GM19463 (cell line): Measurements from ENCODE around the gene METTL25B.

Source experiments
- ATAC-seq: cut with Tn5 transposase; IDR thresholded peaks from one replicate; pipeline ENCODE4 v1.9.1; 2021; ENCODE audit warnings: mild to moderate bottlenecking, moderate library complexity; ENCODE audit not compliant: unreplicated experiment

Gene METTL25B

DNA sequence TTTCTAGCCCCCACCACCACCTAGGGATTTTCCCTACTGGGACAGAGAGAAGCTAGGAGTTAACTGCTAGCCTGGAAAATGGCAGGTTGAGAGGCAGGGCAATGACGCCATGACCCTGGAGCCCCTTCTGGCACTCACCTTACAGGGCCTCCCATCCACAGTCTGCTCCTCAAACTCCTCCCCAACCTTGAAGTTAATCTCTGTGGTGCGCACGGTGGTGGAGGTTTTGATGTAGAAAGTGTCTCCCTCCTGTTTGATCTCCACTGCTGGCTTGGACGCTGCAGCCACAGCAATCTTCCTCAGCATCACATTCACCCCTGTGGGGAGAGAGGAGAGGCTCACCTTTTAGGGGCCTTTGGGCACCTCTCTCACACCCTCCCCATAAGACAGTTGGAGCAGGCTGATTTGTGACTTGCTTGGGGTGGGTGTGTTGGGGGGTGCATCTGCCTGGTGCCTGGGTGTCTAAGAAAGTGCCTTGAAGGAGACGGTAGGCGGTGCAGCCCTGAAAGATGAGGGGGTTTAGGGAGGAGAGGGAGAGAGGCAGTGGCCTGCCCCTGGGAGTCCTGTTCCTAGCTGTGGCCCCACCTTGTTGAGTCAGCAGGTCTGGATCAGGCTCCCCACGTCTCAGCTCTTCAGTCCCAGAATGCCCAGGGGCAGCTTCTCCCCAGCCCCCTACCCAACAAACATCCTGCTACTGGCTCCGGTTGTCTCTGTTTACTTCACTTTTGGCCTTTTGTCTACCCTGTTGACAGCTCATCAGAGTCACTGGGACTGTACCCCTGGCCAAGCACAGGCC is 27.3 kb upstream of the METTL25B start:
- no peak for ATAC-seq

GRCh38 chr1:156703336-156703735 is 24.9 kb upstream of the METTL25B start:
- ATAC-seq: no peak

DNA sequence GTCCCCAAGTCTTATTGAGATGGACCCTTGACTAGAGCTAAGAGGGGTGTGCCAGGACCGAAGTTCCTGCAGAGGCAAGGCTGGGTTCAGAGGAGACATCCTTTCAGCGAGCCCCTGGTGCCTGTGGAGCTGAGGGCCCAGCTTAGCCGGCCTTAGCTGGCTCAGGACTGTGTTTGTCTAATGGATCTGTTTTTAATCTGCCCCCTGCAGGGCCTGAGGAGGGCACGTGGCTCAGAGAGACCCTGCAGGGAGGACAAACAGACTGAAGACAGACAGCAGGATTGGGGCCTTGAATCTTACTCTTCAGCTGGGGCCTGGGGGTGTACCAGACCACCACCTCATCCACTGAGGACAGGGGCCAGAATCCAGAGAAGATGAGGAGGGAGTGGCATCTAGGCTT is 24.5 kb upstream of the METTL25B start:
- no peak for ATAC-seq

DNA sequence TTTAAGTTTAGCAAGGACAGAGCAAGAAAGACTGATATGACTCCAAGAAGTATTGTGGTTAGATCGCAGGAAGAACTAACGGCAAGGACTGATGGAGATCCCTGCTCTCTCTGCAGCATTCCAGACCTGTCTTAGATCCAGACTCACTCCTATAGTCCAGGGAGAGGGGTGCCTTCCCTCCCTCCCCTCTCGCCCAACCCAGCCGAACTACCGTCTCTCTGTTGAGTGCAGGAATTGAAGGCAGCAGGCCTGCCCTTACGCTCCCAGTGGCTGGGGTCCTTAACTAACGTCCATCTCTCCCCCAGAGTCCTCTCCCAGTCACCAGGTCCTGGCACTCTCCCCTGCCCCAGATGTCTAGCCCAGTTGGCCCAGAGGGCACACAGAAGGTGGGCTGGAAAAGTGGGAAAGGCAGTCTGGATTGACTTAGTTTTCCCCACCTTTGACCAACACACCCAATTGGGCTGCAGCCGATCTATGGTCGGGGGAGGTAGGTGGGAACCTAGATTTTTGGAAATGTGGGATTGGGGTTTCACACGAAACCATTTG is 24.0 kb upstream of the METTL25B start:
- ATAC-seq: no peak

- no peak for ATAC-seq
Measured at GRCh38 chr1:156704930-156705320, 23.3 kb upstream of the METTL25B start.

DNA sequence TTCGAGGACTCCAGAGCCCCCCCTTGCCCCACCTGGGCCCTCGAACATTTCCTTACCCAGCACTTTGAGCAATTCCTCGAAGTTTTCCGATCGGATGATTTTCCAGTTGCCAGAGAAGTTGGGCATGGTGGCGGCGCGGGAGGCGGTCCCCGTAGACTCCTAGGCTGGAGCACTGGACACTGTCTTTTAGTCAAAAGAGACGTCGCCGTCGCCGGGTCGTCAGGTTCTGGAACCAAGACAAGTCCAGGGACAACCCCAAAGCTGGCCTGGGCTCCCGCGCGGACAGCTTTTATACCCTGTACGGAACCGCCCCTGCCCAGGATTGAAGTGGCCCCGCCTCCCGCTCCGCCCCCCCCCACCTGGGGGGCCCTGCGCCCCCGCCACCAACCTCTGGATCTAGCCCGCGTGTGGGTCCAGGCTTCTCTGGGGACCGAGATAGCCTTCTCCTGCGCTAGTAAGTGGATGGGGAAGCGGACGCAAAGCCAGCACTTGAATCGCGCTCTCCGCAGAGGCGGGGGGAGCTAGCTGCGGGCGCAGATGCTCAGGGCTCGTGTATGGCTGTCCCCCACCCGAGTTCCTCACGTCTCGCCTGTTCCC is 22.9 kb upstream of the METTL25B start, which contains the start of gene CRABP2:
Gene CRABP2 (minus strand): TSS at position 263 of the 597 bp plus-strand sequence. CDS start 137 bp downstream, at position 126.
- no peak for ATAC-seq

DNA sequence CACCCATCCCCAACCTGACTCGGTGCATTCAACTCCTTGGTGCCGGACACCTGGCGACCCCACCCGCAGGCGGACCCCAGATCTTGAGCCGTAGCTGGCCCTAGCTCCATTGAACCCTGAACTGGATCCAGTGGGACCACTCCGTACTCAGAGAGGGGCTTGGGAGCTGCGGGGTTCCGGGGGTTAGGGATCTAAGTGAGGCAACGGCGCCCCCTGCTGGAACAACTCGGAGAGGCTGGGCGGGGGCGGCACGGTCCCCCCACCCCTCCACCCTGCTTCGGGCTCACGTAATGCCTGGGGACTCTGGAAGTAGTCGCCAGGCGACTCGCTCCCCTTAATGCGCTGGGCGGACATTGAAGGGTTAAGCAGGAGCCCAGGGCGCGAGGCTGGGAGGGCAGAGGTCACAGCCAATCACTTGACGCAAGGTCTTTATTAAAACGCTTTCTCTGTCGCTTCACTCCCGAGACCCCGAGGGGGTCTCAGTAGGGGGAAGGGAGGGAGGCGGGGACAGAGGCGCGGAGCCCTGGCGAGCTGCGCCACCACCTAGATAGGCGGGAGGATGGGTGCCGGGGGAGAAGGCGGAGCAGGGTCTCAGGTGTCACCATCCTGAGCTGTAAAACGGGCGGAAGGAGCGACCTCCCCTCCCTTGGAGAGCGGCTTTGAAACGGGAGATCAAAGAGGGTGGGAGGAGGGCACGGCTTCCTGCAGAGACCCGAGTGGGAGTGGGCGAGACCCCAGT is 22.2 kb upstream of the METTL25B start:
- ATAC-seq: no peak

GRCh38 chr1:156706657-156707416 is 21.4 kb upstream of the METTL25B start:
- no peak for ATAC-seq

DNA sequence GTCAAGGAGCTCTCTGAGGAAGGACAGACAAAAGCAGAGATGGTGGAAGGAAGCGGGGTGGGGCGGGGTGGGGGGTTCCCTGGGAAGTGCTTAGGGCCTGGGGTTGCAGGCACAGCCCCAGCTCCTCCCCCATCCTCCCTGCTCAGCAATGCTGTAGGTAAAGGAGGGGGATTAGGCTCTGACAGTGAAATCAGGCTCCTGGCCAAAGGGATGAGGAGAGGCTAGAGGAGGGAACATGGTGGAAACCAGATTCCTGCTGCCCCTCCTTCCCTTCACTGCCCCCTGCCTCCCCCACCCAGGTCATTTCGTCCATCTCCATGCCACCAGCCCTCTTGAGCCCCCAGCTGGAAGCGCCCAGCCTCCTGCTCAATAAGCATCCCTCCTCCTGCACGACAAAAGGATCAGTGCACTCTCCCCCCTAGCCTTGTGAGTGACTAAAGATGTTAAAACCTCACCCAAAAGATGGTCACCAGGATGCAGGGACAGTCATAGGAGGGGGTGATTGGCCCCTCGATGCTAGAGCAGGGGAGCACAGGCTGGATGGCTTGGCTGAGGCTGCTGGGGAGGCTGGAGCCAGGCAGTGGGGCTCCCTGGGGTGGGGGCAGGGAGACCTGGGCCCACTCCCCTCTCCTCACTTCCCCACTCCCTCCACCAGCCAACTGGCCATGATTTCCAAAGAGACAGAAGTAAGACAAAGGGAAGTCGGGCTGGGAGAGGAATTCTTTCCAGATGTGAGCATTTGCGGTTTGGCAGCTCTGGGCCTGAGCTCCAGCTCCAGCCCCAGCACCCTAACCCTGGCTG is 20.7 kb upstream of the METTL25B start:
- no peak for ATAC-seq

DNA sequence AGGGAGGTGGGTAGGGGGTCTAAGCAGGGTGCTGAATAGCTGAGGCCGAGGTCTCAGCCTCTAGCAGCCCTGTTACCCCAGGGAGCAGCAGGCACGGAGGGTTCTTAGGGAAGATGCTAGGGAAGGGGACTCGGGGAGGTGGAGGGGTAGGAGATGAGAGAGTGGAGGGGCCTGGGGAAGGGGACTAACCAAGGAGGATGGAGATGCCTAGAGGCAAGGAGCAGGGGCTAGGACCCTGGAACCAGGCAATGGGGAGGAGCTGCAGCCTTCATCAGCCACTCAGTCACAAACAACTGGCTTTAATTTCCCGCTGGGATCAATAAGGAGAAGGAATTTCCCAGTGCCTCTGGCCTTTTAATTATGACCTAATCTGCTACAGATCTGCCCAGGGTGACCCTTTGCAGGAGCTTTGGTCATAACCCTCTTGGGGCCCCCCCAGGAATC is 20.0 kb upstream of the METTL25B start:
- ATAC-seq: no peak

- ATAC-seq: no peak
Measured at GRCh38 chr1:156709031-156709430, 19.2 kb upstream of the METTL25B start.

- ATAC-seq: no peak
Measured at GRCh38 chr1:156709757-156710489, 18.3 kb upstream of the METTL25B start.

- no peak for ATAC-seq
Measured at GRCh38 chr1:156711011-156711817, 17.1 kb upstream of the METTL25B start.

GRCh38 chr1:156712626-156713025 is 15.6 kb upstream of the METTL25B start:
- no peak for ATAC-seq

- ATAC-seq: no peak
Measured at GRCh38 chr1:156714830-156715229, 13.4 kb upstream of the METTL25B start.

DNA sequence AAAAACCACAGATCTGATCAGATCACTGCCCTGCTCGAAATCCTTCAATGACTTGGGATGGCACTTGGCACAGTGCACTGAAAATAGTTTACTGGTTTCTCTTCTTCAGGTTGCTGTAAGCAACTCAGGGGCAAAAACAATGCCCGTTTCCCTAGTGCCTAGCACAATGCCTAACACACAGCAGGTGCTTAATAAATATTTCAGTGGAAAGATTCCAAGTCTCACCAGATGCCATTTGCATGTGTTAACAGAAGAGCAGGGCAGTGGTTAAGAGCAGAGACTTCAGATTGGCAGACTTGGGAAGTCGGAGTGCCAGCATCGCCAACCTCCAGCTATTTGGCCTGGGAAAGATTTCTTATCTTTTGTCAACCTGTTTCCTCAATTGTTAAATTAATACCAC is 10.9 kb upstream of the METTL25B start:
- ATAC-seq: no peak

- ATAC-seq: no peak
Measured at GRCh38 chr1:156721131-156721530, 7.1 kb upstream of the METTL25B start.

DNA sequence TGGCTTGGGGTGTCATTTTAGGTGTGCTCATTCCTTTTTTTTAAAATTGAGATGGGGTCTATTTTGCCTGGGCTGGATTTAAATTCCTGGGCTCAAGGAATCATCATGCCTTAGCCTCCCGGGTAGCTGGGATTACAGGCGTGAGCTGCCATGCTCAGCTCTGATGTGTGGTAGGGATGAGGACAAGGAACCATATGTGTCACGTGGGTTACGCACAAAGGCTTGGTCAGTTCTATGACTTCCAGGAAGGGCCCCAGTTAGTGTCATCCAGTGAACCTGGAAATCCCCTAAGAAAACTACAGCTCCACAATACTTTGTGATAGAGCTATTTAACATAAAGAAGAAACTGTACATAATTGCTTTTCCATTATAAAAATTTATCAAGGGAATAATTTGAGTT is 6.7 kb upstream of the METTL25B start:
- no peak for ATAC-seq
